Stimulated activated CD8-positive, alpha-beta memory T cell treated with anti-CD3 and anti-CD28 coated beads, Interleukin-4, amount 100 ng/mL, for 48 hours (primary cell): ENCODE results near the gene INTS11.
A peak's percentile ranks its signal among the peaks of the same experiment; 100 is the strongest.
"Not testable (repeated sequence)": the region's sequence is repeated elsewhere in the genome, so short reads cannot be mapped to it uniquely, and the experiment has no call there.

Experiments
- DNase-seq: peaks from one replicate; pipeline ENCODE4 v3.0.0-alpha.2; 2020

Gene INTS11

GRCh38 chr1:1324524-1325287, at the start of gene INTS11, which contains the start of gene CPTP:
INTS11 (minus strand) TSS chr1:1324660; CDS start chr1:1324608, 52 bp downstream.
CPTP (plus strand) TSS chr1:1324802; CDS start chr1:1326911, 2,109 bp downstream.
- DNase-seq = peak; percentile 97

GRCh38 chr1:1373815-1374588, 49.5 kb upstream of the INTS11 start:
- no peak for DNase-seq

- no peak for DNase-seq
Observed at GRCh38 chr1:1373051-1373814, 48.8 kb upstream of the INTS11 start.

GRCh38 chr1:1371746-1372711, 47.6 kb upstream of the INTS11 start:
- DNase-seq = peak; percentile 93

- DNase-seq = peak; percentile 59
Observed at GRCh38 chr1:1371364-1371745, 46.9 kb upstream of the INTS11 start.

GRCh38 chr1:1370771-1371300, 46.4 kb upstream of the INTS11 start:
- DNase-seq = no peak

GRCh38 chr1:1370094-1370493, 45.6 kb upstream of the INTS11 start:
- not testable (repeated sequence) for DNase-seq

GRCh38 chr1:1367315-1367714, 42.9 kb upstream of the INTS11 start:
- DNase-seq = no peak

- DNase-seq = no peak
Observed at GRCh38 chr1:1366699-1367066, 42.2 kb upstream of the INTS11 start.

GRCh38 chr1:1365875-1366698, 41.6 kb upstream of the INTS11 start:
- no peak for DNase-seq

GRCh38 chr1:1364266-1364665, 39.8 kb upstream of the INTS11 start:
- no peak for DNase-seq

- DNase-seq = no peak
Observed at GRCh38 chr1:1361982-1362423, 37.5 kb upstream of the INTS11 start.

GRCh38 chr1:1361233-1361981, 36.9 kb upstream of the INTS11 start:
- DNase-seq = no peak

GRCh38 chr1:1360506-1361169, 36.2 kb upstream of the INTS11 start:
- no peak for DNase-seq

GRCh38 chr1:1359664-1360468, 35.4 kb upstream of the INTS11 start:
- DNase-seq = no peak

GRCh38 chr1:1359308-1359663, 34.8 kb upstream of the INTS11 start:
- DNase-seq = no peak

- DNase-seq = no peak
Observed at GRCh38 chr1:1358433-1359271, 34.2 kb upstream of the INTS11 start, which contains the start of gene MXRA8. MXRA8 (minus strand) TSS chr1:1358555; CDS start chr1:1358504, 51 bp downstream.
